SK-N-SH (cell line): Measurements from ENCODE around the gene NTN1. TPM values are rescaled to one million over a fixed set of nuclear protein-coding genes. Genes with fewer than 3 reads are reported as not detected.

ENCODE experiments used
- CTCF ChIA-PET: fragments of 300-600, 350-600 bp; formaldehyde crosslinking; extraction: SDS; loops from one replicate; lab custom pipeline; 2021; lab: Yijun Ruan, JAX
- POLR2A ChIA-PET: fragments of 350-600 bp; sonication (Branson Sonifier 250); formaldehyde crosslinking; extraction: SDS; loops from one replicate; lab custom pipeline; 2020; ENCODE audit warnings: antibody characterized with exemption, inconsistent platforms; lab: Yijun Ruan, JAX
- DNase-seq: peaks from one replicate; pipeline ENCODE4 v3.0.0; 2012
- H2AFZ ChIP-seq: fragments of 200-600 bp; sonication (generic); 2 replicates; pipeline ENCODE4 v1.8.1; 2016; ENCODE audit warnings: antibody characterized with exemption, mild to moderate bottlenecking, low read depth
- H3F3A ChIP-seq: fragments of 200-600 bp; sonication (generic); replicated peaks from 2 replicates; pipeline ENCODE3; 2016; ENCODE audit warnings: antibody characterized with exemption, mild to moderate bottlenecking; ENCODE audit not compliant: insufficient read depth
- H3K27ac ChIP-seq, 2 experiments: fragments of 200-500 bp in 1 of 2; fragments of 200-600 bp in 1 of 2; sonication (Bioruptor generic) in 1 of 2; sonication (generic), shearing (Covaris generic) in 1 of 2; 2 replicates each; pipeline versions ENCODE4 v1.5.1 to v1.6.1; 2014 to 2016; ENCODE audit warnings: low read depth in 2 of 2, inconsistent platforms in 1 of 2, low read length in 1 of 2, mild to moderate bottlenecking in 1 of 2, mixed read lengths in 1 of 2
- H3K27me3 ChIP-seq: fragments of 200-600 bp; sonication (generic), shearing (Covaris generic); 2 replicates; pipeline ENCODE4 v1.6.1; 2016; ENCODE audit warnings: mixed run types; ENCODE audit not compliant: insufficient read depth
- H3K36me3 ChIP-seq, 2 experiments: fragments of 200-500 bp in 1 of 2; fragments of 200-600 bp in 1 of 2; sonication (Bioruptor generic) in 1 of 2; sonication (generic) in 1 of 2; replicated peaks in 1 of 2; 2 replicates each; pipeline versions ENCODE3 to v1.5.1; 2014 to 2016; ENCODE audit warnings: low read length in 1 of 2, mild to moderate bottlenecking in 1 of 2; ENCODE audit not compliant: insufficient read depth in 2 of 2, control insufficient read depth in 1 of 2
- H3K4me1 ChIP-seq, 2 experiments: fragments of 200-500 bp in 1 of 2; fragments of 200-600 bp in 1 of 2; sonication (Bioruptor generic) in 1 of 2; sonication (generic), shearing (Covaris generic) in 1 of 2; 2 replicates each; pipeline versions ENCODE4 v1.5.1 to v1.6.1; 2014 to 2016; ENCODE audit warnings: low read depth in 1 of 2, low read length in 1 of 2, mixed run types in 1 of 2; ENCODE audit not compliant: insufficient read depth in 2 of 2, control insufficient read depth in 1 of 2
- H3K4me2 ChIP-seq: fragments of 200-600 bp; sonication (generic), shearing (Covaris generic); 2 replicates; pipeline ENCODE4 v1.6.1; 2017; ENCODE audit warnings: mixed run types
- H3K4me3 ChIP-seq, 2 experiments: fragments of 200-500 bp in 1 of 2; fragments of 200-600 bp in 1 of 2; sonication (Bioruptor generic) in 1 of 2; sonication (generic), shearing (Covaris generic) in 1 of 2; 2 replicates each; pipeline versions ENCODE4 v1.5.1 to v1.8.1; 2014 to 2016; ENCODE audit warnings: low read depth in 2 of 2, inconsistent platforms in 1 of 2, low read length in 1 of 2, mild to moderate bottlenecking in 1 of 2, mixed read lengths in 1 of 2, moderate library complexity in 1 of 2
- H3K79me2 ChIP-seq: fragments of 200-600 bp; sonication (generic); 2 replicates; pipeline ENCODE4 v1.8.1; 2017; ENCODE audit warnings: mild to moderate bottlenecking; ENCODE audit not compliant: insufficient read depth
- H3K9ac ChIP-seq: fragments of 200-600 bp; sonication (generic); 2 replicates; pipeline ENCODE4 v1.6.1; 2017; ENCODE audit warnings: mixed run types
- H3K9me2 ChIP-seq: fragments of 200-600 bp; sonication (generic); 2 replicates; pipeline ENCODE4 v1.6.1; 2017; ENCODE audit warnings: mixed run types
- H3K9me3 ChIP-seq: fragments of 200-600 bp; sonication (generic); 2 replicates; pipeline ENCODE4 v1.6.1; 2017; ENCODE audit warnings: mixed run types, mild to moderate bottlenecking, moderate library complexity
- H4K20me1 ChIP-seq: fragments of 200-600 bp; sonication (generic); 2 replicates; pipeline ENCODE4 v1.6.1; 2017; ENCODE audit warnings: mild to moderate bottlenecking, mixed run types; ENCODE audit not compliant: insufficient read depth
- FOXJ3 ChIP-seq: sonication (generic); formaldehyde crosslinking; IDR thresholded peaks from 2 replicates; pipeline ENCODE4 v1.5.1; 2020; ENCODE audit warnings: mild to moderate bottlenecking, missing genetic modification reagents
- FOXM1 ChIP-seq: IDR thresholded peaks from 2 replicates; pipeline ENCODE4 v1.4.0; 2012; ENCODE audit warnings: low read depth, mild to moderate bottlenecking
- GATA2 ChIP-seq: sonication (generic); formaldehyde crosslinking; IDR thresholded peaks from 2 replicates; pipeline ENCODE4 v1.5.0; 2020; ENCODE audit warnings: mild to moderate bottlenecking, missing genetic modification reagents
- IRF3 ChIP-seq: fragments of 150-350 bp; IDR thresholded peaks from 2 replicates; pipeline ENCODE4 v1.6.1; 2016; ENCODE audit warnings: mild to moderate bottlenecking, low read depth, low read length
- MEF2A ChIP-seq: IDR thresholded peaks from 2 replicates; pipeline ENCODE4 v1.4.0; 2012; ENCODE audit warnings: low read depth, borderline replicate concordance
- NFIC ChIP-seq: IDR thresholded peaks from 2 replicates; pipeline ENCODE4 v1.4.0; 2012; ENCODE audit warnings: borderline replicate concordance
- REST ChIP-seq: IDR thresholded peaks from 2 replicates; pipeline ENCODE4 v1.6.1; 2012; ENCODE audit warnings: mild to moderate bottlenecking, low read depth, low read length, moderate library complexity
- TCF12 ChIP-seq: IDR thresholded peaks from 2 replicates; pipeline ENCODE4 v1.4.0; 2012
- USF1 ChIP-seq: IDR thresholded peaks from 2 replicates; pipeline ENCODE4 v1.4.0; 2012; ENCODE audit warnings: low read depth, borderline replicate concordance
- WGBS: methylation state at CpG from one replicate; pipeline ENCODE4 v1.1.6; 2017; ENCODE audit warnings: low lambda C conversion rate; 5-methylcytosine and 5-hydroxymethylcytosine counted together
- polyA plus RNA-seq, 3 experiments: library from polyadenylated mRNA; depleted of rRNA; stranded (reverse); fragments of >200 nt; gene quantifications; 2 replicates each; pipeline ENCODE4 v1.2.3, GENCODE V29; 2012

The NTN1 gene
- polyA plus RNA-seq, 1 of the 3 experiments (the other 2 are of a cell fraction), result 0.05 TPM

- CTCF ChIA-PET, result interaction anchor here (0.7 kb wide), 1 partner anchor 1511 kb away, joined by 3 read pairs; no protein-coding TSS in a partner anchor
- Histone ChIP-seq H4K20me1 (no peaks in the 10 kb centered on the region), H3K27ac (no peak overlapping the region), H3K36me3 (no peaks in the 10 kb centered on the region), H3K27me3 (no peaks in the 10 kb centered on the region; the same call in 1 of the 2 replicates), H3F3A (no peaks in the 10 kb centered on the region), H3K4me1 (no peaks in the 10 kb centered on the region), H3K9me2 (no peaks in the 10 kb centered on the region), H3K4me2 (no peak overlapping the region), H3K9me3 (no peaks in the 10 kb centered on the region)
- WGBS, result 23% methylated on average over 6 of the region's 6 CpGs
- TF ChIP-seq FOXJ3 (CRISPR knock-in tag) (no peak), NFIC (no peak), REST (no peak), FOXM1 (no peak), USF1 (no peak), IRF3 (no peak), MEF2A (no peak), GATA2 (CRISPR knock-in tag) (no peak), TCF12 (no peak)
- TF ChIP-seq, all 33 proteins: peak for 0
- no peaks in the 10 kb centered on the region for H3K79me2 ChIP-seq
- H2AFZ ChIP-seq, result no peak overlapping the region
- no peak overlapping the region for H3K4me3 ChIP-seq
- POLR2A ChIA-PET, result interaction anchor here (1.0 kb wide), 1 partner anchor 31 kb away, joined by 5 read pairs; no protein-coding TSS in a partner anchor
- no peak for DNase-seq
- no peak overlapping the region for H3K9ac ChIP-seq
These were observed 137.5 kb downstream of the NTN1 start for GRCh38 chr17:9158544-9159452.
